HG02588 (cell line): ENCODE results near the gene KCNAB3.

Source experiments
- ATAC-seq: cut with Tn5 transposase; IDR thresholded peaks from one replicate; pipeline ENCODE4 v1.9.1; 2021; ENCODE audit warnings: mild to moderate bottlenecking, moderate library complexity; ENCODE audit not compliant: unreplicated experiment

Gene KCNAB3

GRCh38 chr17:7903154-7904103 lies 26.2 kb downstream of the KCNAB3 start:
- no peak for ATAC-seq

GRCh38 chr17:7897773-7898172 lies 31.9 kb downstream of the KCNAB3 start:
- ATAC-seq = no peak

- ATAC-seq = no peak
Observed at GRCh38 chr17:7897090-7897489, 32.6 kb downstream of the KCNAB3 start.

GRCh38 chr17:7894866-7895265 lies 34.8 kb downstream of the KCNAB3 start:
- ATAC-seq = no peak

- no peak for ATAC-seq
Observed at GRCh38 chr17:7894226-7894625, 35.4 kb downstream of the KCNAB3 start.

- ATAC-seq = no peak
Observed at GRCh38 chr17:7893187-7893880, 36.3 kb downstream of the KCNAB3 start.

GRCh38 chr17:7889166-7889955 lies 40.3 kb downstream of the KCNAB3 start:
- no peak for ATAC-seq

GRCh38 chr17:7888184-7888920 lies 41.3 kb downstream of the KCNAB3 start, which contains the start of gene CHD3:
TSS of gene CHD3 (plus strand) at chr17:7888789. CDS start at chr17:7889001, 212 bp downstream.
- no peak for ATAC-seq

- peak; percentile 40 for ATAC-seq
Observed at GRCh38 chr17:7887482-7888183, 42.0 kb downstream of the KCNAB3 start.

- ATAC-seq = no peak
Observed at GRCh38 chr17:7887038-7887481, 42.6 kb downstream of the KCNAB3 start.

- no peak for ATAC-seq
Observed at GRCh38 chr17:7886227-7887037, 43.2 kb downstream of the KCNAB3 start.

- ATAC-seq = no peak
Observed at GRCh38 chr17:7885367-7886226, 44.1 kb downstream of the KCNAB3 start.

- ATAC-seq = no peak
Observed at GRCh38 chr17:7884581-7885366, 44.9 kb downstream of the KCNAB3 start.

- ATAC-seq = no peak
Observed at GRCh38 chr17:7883781-7884386, 45.8 kb downstream of the KCNAB3 start.

GRCh38 chr17:7882629-7883028 lies 47.0 kb downstream of the KCNAB3 start:
- no peak for ATAC-seq

- ATAC-seq = no peak
Observed at GRCh38 chr17:7882068-7882467, 47.6 kb downstream of the KCNAB3 start.
